GM21526 (cell line): Measurements from ENCODE around the gene SLC35E3.
"Not testable (repeated sequence)": the region's sequence is repeated elsewhere in the genome, so short reads cannot be mapped to it uniquely, and the experiment has no call there.

Source experiments
- ATAC-seq: cut with Tn5 transposase; IDR thresholded peaks from one replicate; pipeline ENCODE4 v1.9.1; 2021; ENCODE audit warnings: moderate library complexity; ENCODE audit not compliant: unreplicated experiment, low FRiP score

SLC35E3 gene

DNA sequence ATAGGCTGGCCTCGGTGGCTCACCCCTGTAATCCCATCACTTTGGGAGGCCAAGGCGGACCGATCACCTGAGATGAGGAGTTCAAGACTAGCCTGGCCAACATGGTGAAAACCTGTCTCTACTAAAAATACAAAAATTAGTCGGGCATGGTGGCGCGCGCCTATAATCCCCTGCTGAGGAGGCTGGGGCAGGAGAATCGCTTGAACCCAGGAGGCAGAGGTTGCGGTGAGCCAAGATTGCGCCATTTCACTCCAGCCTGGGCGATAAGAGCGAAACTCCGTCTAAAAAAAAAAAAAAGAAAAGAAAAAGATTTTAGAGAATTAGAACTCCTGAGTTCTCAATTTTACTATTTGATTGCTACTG is 64.0 kb downstream of the SLC35E3 start:
- not testable (repeated sequence) for ATAC-seq

DNA sequence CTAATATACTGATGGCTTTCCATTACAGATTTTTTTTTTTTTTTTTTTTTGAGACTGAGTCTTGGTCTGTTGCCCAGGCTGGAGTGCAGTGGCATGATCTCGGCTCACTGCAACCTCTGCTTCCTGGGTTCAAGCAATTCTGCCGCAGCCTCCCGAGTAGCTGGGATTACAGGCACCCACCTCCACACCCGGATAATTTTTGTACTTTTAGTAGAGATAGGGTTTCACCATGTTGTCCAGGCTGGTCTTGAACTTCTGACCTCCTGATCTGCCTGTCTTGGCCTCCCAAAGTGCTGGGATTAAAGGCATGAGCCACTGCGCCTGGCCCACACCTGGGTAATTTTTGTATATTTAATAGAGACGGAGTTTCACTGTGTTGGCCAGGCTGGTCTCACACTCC is 65.6 kb downstream of the SLC35E3 start:
- not testable (repeated sequence) for ATAC-seq

GRCh38 chr12:68812553-68813241 is 66.7 kb downstream of the SLC35E3 start:
- no peak for ATAC-seq

DNA sequence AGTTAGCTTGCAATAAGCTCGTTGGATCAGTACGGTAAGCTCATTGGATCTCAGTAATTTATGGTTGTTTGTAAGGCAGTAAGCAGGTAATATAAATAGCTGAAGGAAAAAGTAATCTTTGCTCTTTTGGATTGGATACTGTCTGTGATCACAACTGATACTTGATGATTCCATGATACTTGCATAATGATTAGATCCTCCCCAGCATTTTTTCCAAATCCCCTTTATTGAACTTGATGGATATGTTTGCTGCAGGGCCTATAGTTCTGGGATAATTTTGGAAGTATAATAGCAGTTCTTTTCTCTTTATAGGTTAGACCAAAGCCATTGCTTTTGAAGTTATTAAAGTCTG is 67.2 kb downstream of the SLC35E3 start:
- no peak for ATAC-seq

- no peak for ATAC-seq
Observed at GRCh38 chr12:68814490-68815231, 68.7 kb downstream of the SLC35E3 start.

DNA sequence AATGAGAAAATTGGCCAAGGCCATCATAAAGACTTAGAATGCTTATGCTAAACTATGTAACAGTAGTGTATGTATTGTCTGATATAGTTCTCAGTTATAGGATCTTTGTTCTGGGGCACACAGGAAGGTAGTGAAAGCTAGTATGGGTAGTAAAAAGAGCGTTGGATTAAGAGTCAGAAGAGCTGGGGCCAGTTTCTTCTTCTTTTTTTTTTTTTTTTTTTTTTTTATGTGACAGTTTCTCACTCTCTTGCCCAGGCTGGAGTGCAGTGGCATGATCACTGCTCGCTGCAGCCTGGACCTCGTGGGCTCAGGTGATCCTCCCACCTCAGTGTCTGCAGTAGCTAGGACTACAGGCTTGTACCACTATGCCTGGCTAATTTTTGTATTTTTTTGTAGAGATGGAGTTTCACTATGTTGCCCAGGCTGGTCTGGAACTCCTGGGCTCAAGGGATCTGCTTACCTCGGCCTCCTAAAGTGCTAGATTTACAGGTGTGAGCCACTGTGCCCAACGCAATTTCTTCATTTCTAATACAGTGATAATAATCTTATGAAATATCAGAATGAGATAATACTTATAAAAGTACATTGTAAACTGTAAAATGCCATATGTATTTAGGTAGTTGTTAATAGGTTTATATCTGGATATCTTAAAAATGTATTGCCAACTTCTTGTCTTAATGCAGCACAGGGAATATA is 69.4 kb downstream of the SLC35E3 start:
- ATAC-seq = no peak

DNA sequence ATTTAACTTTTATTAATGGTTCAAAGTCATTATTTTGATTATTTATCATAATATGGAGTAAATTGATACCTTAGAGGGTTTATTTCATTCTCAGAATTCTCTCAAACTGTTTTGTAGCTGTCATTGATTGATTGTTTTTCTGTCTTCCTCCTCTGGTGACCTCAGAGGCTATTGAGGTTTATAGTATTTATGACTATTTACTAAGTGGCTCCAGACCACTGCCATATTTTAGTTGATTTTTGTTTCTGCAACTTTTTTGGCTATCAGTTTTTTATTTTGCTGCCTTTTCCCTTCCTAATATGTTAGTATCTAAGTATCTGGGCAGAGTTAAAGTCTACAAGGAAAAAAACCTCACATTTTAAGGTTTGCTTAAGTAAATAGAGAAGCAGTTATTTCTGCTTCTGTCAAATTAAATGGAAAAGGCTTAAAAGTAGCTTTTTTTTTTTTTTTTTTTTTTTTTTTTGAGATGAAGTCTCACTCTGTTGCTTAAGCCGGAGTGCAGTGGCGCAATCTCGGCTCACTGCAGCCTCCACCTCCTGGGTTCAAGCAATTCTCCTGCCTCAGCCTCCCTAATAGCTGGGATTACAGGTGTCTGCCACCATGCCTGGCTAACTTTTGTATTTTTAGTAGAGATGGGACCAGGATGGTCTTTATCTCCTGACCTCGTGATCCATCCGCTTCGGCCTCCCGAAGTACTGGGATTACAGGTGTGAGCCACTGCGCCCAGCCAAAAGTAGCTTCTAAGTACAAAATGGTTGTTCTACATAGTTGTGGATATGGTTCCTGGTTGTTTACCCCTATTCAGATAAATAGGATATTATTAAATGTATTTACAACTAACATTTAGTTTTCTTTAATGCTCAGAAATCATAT is 70.2 kb downstream of the SLC35E3 start:
- no peak for ATAC-seq

DNA sequence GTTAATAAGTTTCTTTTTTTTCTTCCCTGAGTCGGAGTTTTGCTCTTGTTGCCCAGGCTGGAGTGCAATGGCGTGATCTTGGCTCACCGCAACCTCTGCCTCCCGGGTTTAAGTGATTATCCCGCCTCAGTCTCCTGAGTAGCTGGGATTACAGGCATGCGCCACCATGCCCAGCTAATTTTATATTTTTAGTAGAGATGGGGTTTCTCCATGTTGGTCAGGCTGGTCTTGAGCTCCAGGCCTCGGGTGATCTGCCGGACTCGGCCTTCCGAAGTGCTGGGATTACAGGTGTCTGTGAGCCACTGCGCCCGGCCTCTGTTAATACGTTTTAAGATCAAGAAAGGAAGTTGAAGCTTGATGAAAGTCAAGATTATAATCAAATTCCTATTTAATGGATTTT is 73.5 kb downstream of the SLC35E3 start:
- not testable (repeated sequence) for ATAC-seq

- ATAC-seq = no peak
Observed at GRCh38 chr12:68821357-68822188, 75.6 kb downstream of the SLC35E3 start.

- ATAC-seq = no peak
Observed at GRCh38 chr12:68823696-68824095, 77.7 kb downstream of the SLC35E3 start.

DNA sequence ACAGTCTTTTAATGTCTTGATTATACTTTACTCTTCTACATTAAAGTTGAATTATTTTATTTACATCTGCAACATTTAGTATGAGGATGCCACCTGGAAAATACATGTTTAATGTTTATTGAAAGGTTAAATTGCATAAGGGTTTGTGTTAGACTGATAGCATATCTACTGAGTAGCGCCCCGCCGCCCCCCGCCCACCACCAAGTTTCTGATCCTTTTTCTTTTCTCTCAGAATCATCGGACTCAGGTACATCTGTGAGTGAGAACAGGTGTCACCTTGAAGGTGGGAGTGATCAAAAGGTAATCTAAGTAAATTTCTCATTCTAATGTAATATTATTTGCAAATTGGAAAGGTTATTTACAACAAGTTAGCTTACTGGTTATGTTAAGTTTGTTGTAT is 78.2 kb downstream of the SLC35E3 start:
- ATAC-seq = no peak

DNA sequence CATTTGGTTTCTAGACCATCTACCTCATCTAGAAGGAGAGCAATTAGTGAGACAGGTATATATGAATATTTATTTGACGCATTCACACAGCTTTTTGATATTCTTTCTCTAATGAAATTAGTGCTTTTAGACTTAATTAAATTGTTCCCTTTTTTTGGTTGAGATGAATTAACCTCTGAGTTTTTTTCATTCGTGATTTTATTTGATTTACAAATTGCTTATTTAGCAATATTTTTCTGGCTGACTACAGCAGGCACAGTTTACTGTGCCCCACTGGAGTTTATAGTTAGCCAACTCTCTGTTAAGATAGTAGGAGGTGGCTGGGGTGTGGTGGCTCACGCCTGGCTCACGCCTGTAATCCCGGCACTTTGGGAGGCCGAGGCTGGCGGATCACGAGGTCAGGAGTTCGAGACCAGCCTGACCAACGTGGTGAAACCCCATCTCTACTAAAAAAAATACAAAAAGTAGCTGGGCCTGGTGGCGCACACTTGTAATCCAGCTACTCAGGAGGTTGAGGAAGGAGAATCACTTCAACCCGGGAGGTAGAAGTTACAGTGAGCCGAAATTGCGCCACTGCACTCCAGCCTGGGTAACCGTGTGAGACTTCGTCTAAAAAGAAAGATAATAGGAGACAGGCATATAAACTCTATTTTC is 78.7 kb downstream of the SLC35E3 start:
- no peak for ATAC-seq

DNA sequence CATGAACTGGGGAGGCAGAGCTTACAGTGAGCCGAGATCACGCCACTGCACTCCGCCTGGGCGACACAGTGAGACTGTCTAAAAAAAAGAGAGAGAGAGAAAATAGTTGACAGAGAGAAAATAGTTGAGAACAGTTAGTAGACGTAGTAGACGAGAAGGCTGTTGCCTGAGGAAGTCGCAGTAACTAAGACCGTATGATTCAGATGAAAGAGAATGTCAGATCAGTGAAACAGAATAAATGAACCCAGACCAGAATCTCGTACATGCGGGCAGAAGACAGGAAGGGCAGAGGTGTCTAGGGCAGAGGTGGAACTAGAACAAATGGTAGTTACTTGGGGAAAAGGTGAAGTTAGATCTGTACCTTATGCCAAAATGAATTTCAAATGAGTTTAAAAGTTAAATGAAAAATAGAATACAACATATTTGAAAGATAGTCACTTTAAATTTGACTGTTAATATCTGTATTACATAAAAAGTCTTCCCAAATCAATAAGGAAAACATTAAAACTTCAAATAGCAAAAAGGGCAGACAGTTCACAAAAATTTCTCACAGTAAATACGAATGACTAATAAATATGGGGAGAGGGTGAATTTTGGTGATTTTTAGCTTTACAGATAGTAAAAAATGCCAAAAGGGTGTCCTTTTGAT is 79.7 kb downstream of the SLC35E3 start:
- no peak for ATAC-seq

DNA sequence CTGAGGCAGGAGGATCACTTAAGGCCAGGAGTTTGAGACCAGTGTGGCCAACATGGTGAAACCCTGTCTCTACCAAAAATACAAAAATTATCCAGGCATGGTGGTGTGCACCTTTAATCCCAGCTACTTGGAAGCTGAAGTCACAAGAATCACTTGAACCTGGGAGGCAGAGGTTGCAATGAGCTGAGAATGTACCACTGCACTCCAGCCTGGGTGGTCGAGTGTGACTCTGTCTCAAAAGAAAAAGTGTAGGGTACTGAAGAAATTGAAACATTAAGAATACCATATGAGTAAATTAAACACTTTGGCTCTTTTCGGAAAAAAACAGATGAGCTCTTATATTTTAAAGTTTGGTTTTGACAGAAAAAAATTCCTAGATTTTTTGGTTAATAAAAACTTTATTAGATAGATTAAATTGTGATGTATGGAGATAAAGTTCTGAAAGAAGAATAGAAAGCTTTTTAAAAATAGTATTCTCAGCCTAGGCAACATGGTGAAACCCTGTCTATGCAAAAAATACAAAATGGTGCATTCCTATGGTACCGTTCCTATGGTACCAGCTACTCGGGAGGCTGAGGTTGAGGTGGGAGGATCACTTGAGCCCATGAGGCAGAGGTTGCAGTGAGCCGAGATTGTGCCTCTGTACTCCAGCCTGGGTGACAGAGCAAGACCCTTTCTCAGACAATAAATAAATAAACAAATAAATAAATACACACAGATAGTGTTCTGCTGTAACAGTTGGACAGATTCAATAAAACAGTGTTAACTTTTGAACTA is 82.1 kb downstream of the SLC35E3 start:
- no peak for ATAC-seq

- ATAC-seq = no peak
Observed at GRCh38 chr12:68828672-68829068, 82.7 kb downstream of the SLC35E3 start.
